Naive thymus-derived CD8-positive, alpha-beta T cell (primary cell): Measurements from ENCODE around the gene KYAT1. TPM values are rescaled to one million over a fixed set of nuclear protein-coding genes. Genes with fewer than 3 reads are reported as not detected.
"Not testable (repeated sequence)": the region's sequence is repeated elsewhere in the genome, so short reads cannot be mapped to it uniquely, and the experiment has no call there.

Experiments used
- ATAC-seq, 2 donors: fragments of 150-1000 bp; cut with Tn5 transposase in 1 of 2; sonication (Bioruptor Pico), chemical (Tn5 transposase) in 1 of 2; 1 replicate in 1 of 2; 2 replicates in 1 of 2; pipeline ENCODE4 v1.10.0; 2021; ENCODE audit warnings: mild to moderate bottlenecking in 2 of 2, moderate library complexity in 2 of 2
- POLR2A ChIA-PET: fragments of 350-600 bp; sonication (Branson Sonifier 250); formaldehyde crosslinking; loops from one replicate; lab custom pipeline; 2021; ENCODE audit warnings: antibody characterized with exemption; lab: Charles Lee
- DNase-seq, 10 donors: peaks; one replicate each; pipeline versions ENCODE4 v3.0.0 to v3.0.0-alpha.2; 2020 to 2022
- H3K27ac Mint-ChIP-seq, 10 donors: one replicate each; pipeline ENCODE4 v1.8.0; 2020 to 2022; ENCODE audit warnings: mild to moderate bottlenecking in 10 of 10, mixed read lengths in 10 of 10, moderate library complexity in 4 of 10, inconsistent platforms in 1 of 10
- H3K27me3 Mint-ChIP-seq, 5 donors: one replicate each; pipeline ENCODE4 v1.8.0; 2021 to 2022; ENCODE audit warnings: mixed read lengths in 5 of 5
- H3K36me3 Mint-ChIP-seq, 3 donors: one replicate each; pipeline ENCODE4 v1.8.0; 2020 to 2022; ENCODE audit warnings: mixed read lengths in 3 of 3, mild to moderate bottlenecking in 2 of 3, inconsistent platforms in 1 of 3
- H3K4me1 Mint-ChIP-seq, 4 donors: one replicate each; pipeline ENCODE4 v1.8.0; 2021 to 2022; ENCODE audit warnings: mixed read lengths in 4 of 4
- H3K4me3 Mint-ChIP-seq, 10 donors: one replicate each; pipeline ENCODE4 v1.8.0; 2020 to 2022; ENCODE audit warnings: mild to moderate bottlenecking in 10 of 10, mixed read lengths in 10 of 10, moderate library complexity in 6 of 10, inconsistent platforms in 1 of 10
- H3K9me3 Mint-ChIP-seq, 9 donors: one replicate each; pipeline ENCODE4 v1.8.0; 2020 to 2022; ENCODE audit warnings: mixed read lengths in 9 of 9, mild to moderate bottlenecking in 3 of 9, inconsistent platforms in 1 of 9, moderate library complexity in 1 of 9
- polyA plus RNA-seq, 3 donors: library from polyadenylated mRNA; unstranded; fragments of 300-500 nt; fragmentation: Illumina TruSeq; gene quantifications; one replicate each; pipeline ENCODE4 v1.2.3, GENCODE V29; 2021
- total RNA-seq, 8 experiments: library from RNA in 2 of 8; stranded (reverse) in 2 of 8; gene quantifications; one replicate each; pipeline ENCODE4 v1.2.3 and lab custom pipeline; 2021 to 2026

Gene KYAT1
- total and polyA plus RNA-seq, 5 experiments from 2014 or later = 9.3 to 15.9 (median 10.8) TPM

- H3K9me3 Mint-ChIP-seq = peaks cover 6 to 17% (median 13%) of the 10 kb centered on the region in 9 donors
- DNase-seq = peak in 2 of 10 donors; percentile 9 to 14
- H3K4me1 Mint-ChIP-seq, H3K4me3 Mint-ChIP-seq, POLR2A ChIA-PET, H3K27me3 Mint-ChIP-seq, ATAC-seq, H3K27ac Mint-ChIP-seq: not testable (repeated sequence)
- peaks cover 12 to 16% (median 12%) of the 10 kb centered on the region in 3 donors for H3K36me3 Mint-ChIP-seq
These were observed 29.8 kb downstream of the KYAT1 start for GRCh38 chr9:128851779-128852600.

GRCh38 chr9:128851024-128851423 is 30.7 kb downstream of the KYAT1 start:
- Mint-ChIP-seq H3K9me3 (peaks cover 6 to 17% (median 13%) of the 10 kb centered on the region in 9 donors), H3K36me3 (peaks cover 12 to 16% (median 12%) of the 10 kb centered on the region in 3 donors)
- POLR2A ChIA-PET, ATAC-seq, H3K4me1 Mint-ChIP-seq, H3K4me3 Mint-ChIP-seq, H3K27ac Mint-ChIP-seq, DNase-seq, H3K27me3 Mint-ChIP-seq: not testable (repeated sequence)

- ATAC-seq (no peak), DNase-seq (no peak)
- Mint-ChIP-seq H3K27ac (peak overlapping the region in 1 of 10 donors; percentile 21), H3K36me3 (peaks cover 12 to 16% (median 16%) of the 10 kb centered on the region in 3 donors), H3K4me3 (no peak overlapping the region), H3K27me3 (no peaks in the 10 kb centered on the region), H3K4me1 (no peaks in the 10 kb centered on the region), H3K9me3 (peaks cover 6 to 17% (median 13%) of the 10 kb centered on the region in 9 donors)
- POLR2A ChIA-PET = no interaction called here
These were observed 33.9 kb downstream of the KYAT1 start for GRCh38 chr9:128847803-128848202.

- Mint-ChIP-seq H3K4me1 (no peaks in the 10 kb centered on the region), H3K27ac (no peak overlapping the region), H3K9me3 (peaks cover 6 to 17% (median 13%) of the 10 kb centered on the region in 9 donors), H3K27me3 (no peaks in the 10 kb centered on the region), H3K4me3 (no peak overlapping the region), H3K36me3 (peaks cover 12 to 21% (median 19%) of the 10 kb centered on the region in 3 donors)
- POLR2A ChIA-PET = no interaction called here
- DNase-seq (no peak), ATAC-seq (no peak)
These were observed 35.1 kb downstream of the KYAT1 start for GRCh38 chr9:128846680-128847030.

- Mint-ChIP-seq H3K9me3 (peaks cover 0 to 5% (median under 1%) of the 10 kb centered on the region in 9 donors), H3K36me3 (peaks cover 0 to 17% (median 10%) of the 10 kb centered on the region in 3 donors), H3K27me3 (no peaks in the 10 kb centered on the region), H3K4me1 (no peaks in the 10 kb centered on the region), H3K4me3 (no peak overlapping the region), H3K27ac (peak overlapping the region in 1 of 10 donors; percentile 41)
- DNase-seq (no peak), ATAC-seq (no peak)
- POLR2A ChIA-PET = interaction anchor here (0.6 kb wide), 1 partner anchor 337 kb away, joined by 3 read pairs; no protein-coding TSS in a partner anchor
These were observed 36.4 kb downstream of the KYAT1 start for GRCh38 chr9:128845186-128845931.

GRCh38 chr9:128843171-128843570 is 38.6 kb downstream of the KYAT1 start:
- ATAC-seq, H3K9me3 Mint-ChIP-seq, POLR2A ChIA-PET, H3K4me3 Mint-ChIP-seq, H3K4me1 Mint-ChIP-seq, H3K27me3 Mint-ChIP-seq, H3K27ac Mint-ChIP-seq, DNase-seq: not testable (repeated sequence)
- peaks cover 0 to 24% (median 6%) of the 10 kb centered on the region in 3 donors for H3K36me3 Mint-ChIP-seq

GRCh38 chr9:128841694-128842492 is 39.9 kb downstream of the KYAT1 start:
- ATAC-seq = no peak
- DNase-seq = no peak
- POLR2A ChIA-PET = no interaction called here
- no peak overlapping the region for H3K27ac Mint-ChIP-seq
- H3K36me3 Mint-ChIP-seq = peaks cover 0 to 29% (median 6%) of the 10 kb centered on the region in 3 donors
- H3K9me3 Mint-ChIP-seq = no peaks in the 10 kb centered on the region
- no peaks in the 10 kb centered on the region for H3K4me1 Mint-ChIP-seq
- H3K27me3 Mint-ChIP-seq = no peaks in the 10 kb centered on the region
- no peak overlapping the region for H3K4me3 Mint-ChIP-seq

GRCh38 chr9:128840524-128840923 is 41.2 kb downstream of the KYAT1 start:
- H3K9me3 Mint-ChIP-seq = no peaks in the 10 kb centered on the region
- H3K4me3 Mint-ChIP-seq = no peak overlapping the region
- DNase-seq = no peak
- H3K27me3 Mint-ChIP-seq = no peaks in the 10 kb centered on the region
- no peaks in the 10 kb centered on the region for H3K4me1 Mint-ChIP-seq
- no peak for ATAC-seq
- H3K27ac Mint-ChIP-seq = no peak overlapping the region
- POLR2A ChIA-PET = no interaction called here
- H3K36me3 Mint-ChIP-seq = peaks cover 0 to 29% (median 6%) of the 10 kb centered on the region in 3 donors

GRCh38 chr9:128838338-128838737 is 43.4 kb downstream of the KYAT1 start:
- Mint-ChIP-seq H3K4me3 (no peak overlapping the region), H3K4me1 (no peaks in the 10 kb centered on the region), H3K27me3 (no peaks in the 10 kb centered on the region), H3K27ac (peak overlapping the region in 1 of 10 donors; percentile 51), H3K36me3 (peaks cover 0 to 35% (median 8%) of the 10 kb centered on the region in 3 donors), H3K9me3 (no peaks in the 10 kb centered on the region)
- ATAC-seq (no peak), DNase-seq (no peak)
- POLR2A ChIA-PET = no interaction called here

- Mint-ChIP-seq H3K9me3 (no peaks in the 10 kb centered on the region), H3K27ac (no peak overlapping the region), H3K36me3 (peaks cover 0 to 27% (median 5%) of the 10 kb centered on the region in 3 donors), H3K4me1 (no peaks in the 10 kb centered on the region), H3K4me3 (no peak overlapping the region), H3K27me3 (no peaks in the 10 kb centered on the region)
- POLR2A ChIA-PET = interaction anchor here (0.6 kb wide), 1 partner anchor 112 kb away, joined by 7 read pairs; no protein-coding TSS in a partner anchor
- ATAC-seq (no peak), DNase-seq (no peak)
These were observed 45.1 kb downstream of the KYAT1 start for GRCh38 chr9:128836509-128837145.

- Mint-ChIP-seq H3K4me1 (peaks cover 0 to 3% (median 0%) of the 10 kb centered on the region in 4 donors), H3K27me3 (no peaks in the 10 kb centered on the region), H3K4me3 (no peak overlapping the region), H3K36me3 (peaks cover 0 to 20% (median 3%) of the 10 kb centered on the region in 3 donors), H3K27ac (no peak overlapping the region), H3K9me3 (no peaks in the 10 kb centered on the region)
- ATAC-seq (no peak), DNase-seq (no peak)
- POLR2A ChIA-PET = interaction anchor here (0.7 to 1.2 kb wide), 2 partner anchors 12 to 17 kb away, joined by 3 read pairs; partner anchors contain the start of gene ENDOG
These were observed 46.2 kb downstream of the KYAT1 start for GRCh38 chr9:128835246-128836210.
